ENCODE data around the gene RIMKLA.

The RIMKLA gene

GRCh38 chr1:42350086-42350485 is 30.5 kb upstream of the RIMKLA start:
- Histone ChIP-seq H3K36me3 (ENCODE audit: control insufficient read depth, insufficient read depth, low read length) (no peaks in the 10 kb centered on the region), H3K4me3 (replicated peaks; ENCODE audit: low read depth, low read length) (no peak overlapping the region), H3K27me3 (replicated peaks; ENCODE audit: control insufficient read depth, insufficient read depth, low read length) (no peaks in the 10 kb centered on the region)
- TF ChIP-seq, protein P1, sequence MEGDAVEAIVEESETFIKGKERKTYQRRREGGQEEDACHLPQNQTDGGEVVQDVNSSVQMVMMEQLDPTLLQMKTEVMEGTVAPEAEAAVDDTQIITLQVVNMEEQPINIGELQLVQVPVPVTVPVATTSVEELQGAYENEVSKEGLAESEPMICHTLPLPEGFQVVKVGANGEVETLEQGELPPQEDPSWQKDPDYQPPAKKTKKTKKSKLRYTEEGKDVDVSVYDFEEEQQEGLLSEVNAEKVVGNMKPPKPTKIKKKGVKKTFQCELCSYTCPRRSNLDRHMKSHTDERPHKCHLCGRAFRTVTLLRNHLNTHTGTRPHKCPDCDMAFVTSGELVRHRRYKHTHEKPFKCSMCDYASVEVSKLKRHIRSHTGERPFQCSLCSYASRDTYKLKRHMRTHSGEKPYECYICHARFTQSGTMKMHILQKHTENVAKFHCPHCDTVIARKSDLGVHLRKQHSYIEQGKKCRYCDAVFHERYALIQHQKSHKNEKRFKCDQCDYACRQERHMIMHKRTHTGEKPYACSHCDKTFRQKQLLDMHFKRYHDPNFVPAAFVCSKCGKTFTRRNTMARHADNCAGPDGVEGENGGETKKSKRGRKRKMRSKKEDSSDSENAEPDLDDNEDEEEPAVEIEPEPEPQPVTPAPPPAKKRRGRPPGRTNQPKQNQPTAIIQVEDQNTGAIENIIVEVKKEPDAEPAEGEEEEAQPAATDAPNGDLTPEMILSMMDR (IDR thresholded peaks at IDR 0.05; ENCODE audit: insufficient read depth, low read length, poor library complexity, severe bottlenecking) = no peak
- no peak for DNase-seq (ENCODE audit: extremely low read depth, insufficient read length)

GRCh38 chr1:42358791-42359190 is 21.8 kb upstream of the RIMKLA start:
- Histone ChIP-seq H3K4me3 (replicated peaks; ENCODE audit: low read depth, low read length) (no peak overlapping the region), H3K36me3 (ENCODE audit: control insufficient read depth, insufficient read depth, low read length) (no peaks in the 10 kb centered on the region), H3K27me3 (replicated peaks; ENCODE audit: control insufficient read depth, insufficient read depth, low read length) (no peaks in the 10 kb centered on the region)
- peak; percentile 12 for DNase-seq (ENCODE audit: extremely low read depth, insufficient read length)
- TF ChIP-seq, protein P1 (IDR thresholded peaks at IDR 0.05; ENCODE audit: insufficient read depth, low read length, poor library complexity, severe bottlenecking) = no peak

GRCh38 chr1:42359466-42359865 is 21.1 kb upstream of the RIMKLA start:
- no peak for DNase-seq (ENCODE audit: extremely low read depth, insufficient read length)
- Histone ChIP-seq H3K27me3 (replicated peaks; ENCODE audit: control insufficient read depth, insufficient read depth, low read length) (no peaks in the 10 kb centered on the region), H3K4me3 (replicated peaks; ENCODE audit: low read depth, low read length) (no peak overlapping the region), H3K36me3 (ENCODE audit: control insufficient read depth, insufficient read depth, low read length) (no peaks in the 10 kb centered on the region)
- TF ChIP-seq, protein P1 (IDR thresholded peaks at IDR 0.05; ENCODE audit: insufficient read depth, low read length, poor library complexity, severe bottlenecking) = no peak

- TF ChIP-seq, protein P1 (IDR thresholded peaks at IDR 0.05; ENCODE audit: insufficient read depth, low read length, poor library complexity, severe bottlenecking) = no peak
- DNase-seq (ENCODE audit: extremely low read depth, insufficient read length) = no peak
- Histone ChIP-seq H3K4me3 (replicated peaks; ENCODE audit: low read depth, low read length) (no peak overlapping the region), H3K27me3 (replicated peaks; ENCODE audit: control insufficient read depth, insufficient read depth, low read length) (no peaks in the 10 kb centered on the region), H3K36me3 (ENCODE audit: control insufficient read depth, insufficient read depth, low read length) (no peaks in the 10 kb centered on the region)
Measured at GRCh38 chr1:42364089-42364488, 16.5 kb upstream of the RIMKLA start.

GRCh38 chr1:42364542-42364941 is 16.1 kb upstream of the RIMKLA start:
- TF ChIP-seq, protein P1 (IDR thresholded peaks at IDR 0.05; ENCODE audit: insufficient read depth, low read length, poor library complexity, severe bottlenecking) = no peak
- no peak for DNase-seq (ENCODE audit: extremely low read depth, insufficient read length)
- Histone ChIP-seq H3K4me3 (replicated peaks; ENCODE audit: low read depth, low read length) (no peak overlapping the region), H3K27me3 (replicated peaks; ENCODE audit: control insufficient read depth, insufficient read depth, low read length) (no peaks in the 10 kb centered on the region), H3K36me3 (ENCODE audit: control insufficient read depth, insufficient read depth, low read length) (no peaks in the 10 kb centered on the region)

GRCh38 chr1:42365118-42365517 is 15.5 kb upstream of the RIMKLA start:
- DNase-seq (ENCODE audit: extremely low read depth, insufficient read length) = no peak
- TF ChIP-seq, protein P1 (IDR thresholded peaks at IDR 0.05; ENCODE audit: insufficient read depth, low read length, poor library complexity, severe bottlenecking) = no peak
- H3K27me3 ChIP-seq (replicated peaks; ENCODE audit: control insufficient read depth, insufficient read depth, low read length) = no peaks in the 10 kb centered on the region
- H3K4me3 ChIP-seq (replicated peaks; ENCODE audit: low read depth, low read length) = no peak overlapping the region
- H3K36me3 ChIP-seq (ENCODE audit: control insufficient read depth, insufficient read depth, low read length) = no peaks in the 10 kb centered on the region

All from GM06990 (cell line).